Measurements from ENCODE around the gene PLXDC2. TPM values are rescaled to one million over a fixed set of nuclear protein-coding genes. Genes with fewer than 3 reads are reported as not detected.

The PLXDC2 gene
- polyA plus RNA-seq, 2 donors: 11.9 to 13.0 TPM

GRCh38 chr10:20233423-20233822 is 417.2 kb downstream of the PLXDC2 start:
- H3K4me3 ChIP-seq (ENCODE audit: low read depth in 1 of 2, low read length in 2 of 2): no peak overlapping the region
- no peaks in the 10 kb centered on the region for H3K9me3 ChIP-seq (ENCODE audit: control insufficient read depth in 2 of 2, insufficient read depth in 1 of 2, low read depth in 1 of 2, low read length in 1 of 2)
- H3K36me3 ChIP-seq (ENCODE audit: control insufficient read depth in 2 of 2, insufficient read depth in 2 of 2, low read length in 1 of 2): no peaks in the 10 kb centered on the region
- H3K4me1 ChIP-seq (ENCODE audit: control insufficient read depth in 2 of 2, insufficient read depth in 2 of 2, low read length in 1 of 2): no peaks in the 10 kb centered on the region
- H3K27me3 ChIP-seq (ENCODE audit: control insufficient read depth in 1 of 2, insufficient read depth in 2 of 2, low read length in 2 of 2): no peaks in the 10 kb centered on the region
- H3K27ac ChIP-seq (ENCODE audit: low read depth in 2 of 2, low read length in 1 of 2): no peak overlapping the region

- no peak overlapping the region for H3K27ac ChIP-seq (ENCODE audit: low read depth in 2 of 2, low read length in 1 of 2)
- no peaks in the 10 kb centered on the region for H3K27me3 ChIP-seq (ENCODE audit: control insufficient read depth in 1 of 2, insufficient read depth in 2 of 2, low read length in 2 of 2)
- no peak overlapping the region for H3K4me3 ChIP-seq (ENCODE audit: low read depth in 1 of 2, low read length in 2 of 2)
- whole genome bisulfite sequencing, 2 donors: 94% methylated on average over 5 of the region's 5 CpGs
- no peaks in the 10 kb centered on the region for H3K36me3 ChIP-seq (ENCODE audit: control insufficient read depth in 2 of 2, insufficient read depth in 2 of 2, low read length in 1 of 2)
- H3K9me3 ChIP-seq (ENCODE audit: control insufficient read depth in 2 of 2, insufficient read depth in 1 of 2, low read depth in 1 of 2, low read length in 1 of 2): no peaks in the 10 kb centered on the region
- H3K4me1 ChIP-seq (ENCODE audit: control insufficient read depth in 2 of 2, insufficient read depth in 2 of 2, low read length in 1 of 2): no peaks in the 10 kb centered on the region
Measured at GRCh38 chr10:20234579-20234978, 418.3 kb downstream of the PLXDC2 start.

- Histone ChIP-seq H3K9me3 (ENCODE audit: control insufficient read depth in 2 of 2, insufficient read depth in 1 of 2, low read depth in 1 of 2, low read length in 1 of 2) (no peaks in the 10 kb centered on the region), H3K4me3 (ENCODE audit: low read depth in 1 of 2, low read length in 2 of 2) (no peak overlapping the region), H3K27ac (ENCODE audit: low read depth in 2 of 2, low read length in 1 of 2) (no peak overlapping the region), H3K27me3 (ENCODE audit: control insufficient read depth in 1 of 2, insufficient read depth in 2 of 2, low read length in 2 of 2) (no peaks in the 10 kb centered on the region), H3K36me3 (ENCODE audit: control insufficient read depth in 2 of 2, insufficient read depth in 2 of 2, low read length in 1 of 2) (no peaks in the 10 kb centered on the region), H3K4me1 (ENCODE audit: control insufficient read depth in 2 of 2, insufficient read depth in 2 of 2, low read length in 1 of 2) (no peaks in the 10 kb centered on the region)
- 87 to 89% methylated on average over 2 of the region's 2 CpGs for WGBS, 2 donors
Measured at GRCh38 chr10:20237091-20237570, 420.9 kb downstream of the PLXDC2 start.

- no peak overlapping the region for H3K27ac ChIP-seq (ENCODE audit: low read depth in 2 of 2, low read length in 1 of 2)
- H3K9me3 ChIP-seq (ENCODE audit: control insufficient read depth in 2 of 2, insufficient read depth in 1 of 2, low read depth in 1 of 2, low read length in 1 of 2): no peaks in the 10 kb centered on the region
- no peak overlapping the region for H3K4me3 ChIP-seq (ENCODE audit: low read depth in 1 of 2, low read length in 2 of 2)
- H3K27me3 ChIP-seq (ENCODE audit: control insufficient read depth in 1 of 2, insufficient read depth in 2 of 2, low read length in 2 of 2): no peaks in the 10 kb centered on the region
- H3K4me1 ChIP-seq (ENCODE audit: control insufficient read depth in 2 of 2, insufficient read depth in 2 of 2, low read length in 1 of 2): no peaks in the 10 kb centered on the region
- no peaks in the 10 kb centered on the region for H3K36me3 ChIP-seq (ENCODE audit: control insufficient read depth in 2 of 2, insufficient read depth in 2 of 2, low read length in 1 of 2)
Measured at GRCh38 chr10:20237586-20237985, 421.4 kb downstream of the PLXDC2 start.

- no peaks in the 10 kb centered on the region for H3K4me1 ChIP-seq (ENCODE audit: control insufficient read depth in 2 of 2, insufficient read depth in 2 of 2, low read length in 1 of 2)
- WGBS, 2 donors: 69 to 76% methylated on average over 1 of the region's 1 CpG
- H3K36me3 ChIP-seq (ENCODE audit: control insufficient read depth in 2 of 2, insufficient read depth in 2 of 2, low read length in 1 of 2): peaks cover 0 to 4% of the 10 kb centered on the region in 2 donors
- no peak overlapping the region for H3K27ac ChIP-seq (ENCODE audit: low read depth in 2 of 2, low read length in 1 of 2)
- H3K4me3 ChIP-seq (ENCODE audit: low read depth in 1 of 2, low read length in 2 of 2): no peak overlapping the region
- H3K27me3 ChIP-seq (ENCODE audit: control insufficient read depth in 1 of 2, insufficient read depth in 2 of 2, low read length in 2 of 2): no peaks in the 10 kb centered on the region
- H3K9me3 ChIP-seq (ENCODE audit: control insufficient read depth in 2 of 2, insufficient read depth in 1 of 2, low read depth in 1 of 2, low read length in 1 of 2): no peaks in the 10 kb centered on the region
Measured at GRCh38 chr10:20240643-20241042, 424.4 kb downstream of the PLXDC2 start.

GRCh38 chr10:20247454-20247853 is 431.2 kb downstream of the PLXDC2 start:
- H3K9me3 ChIP-seq (ENCODE audit: control insufficient read depth in 2 of 2, insufficient read depth in 1 of 2, low read depth in 1 of 2, low read length in 1 of 2): no peaks in the 10 kb centered on the region
- H3K4me3 ChIP-seq (ENCODE audit: low read depth in 1 of 2, low read length in 2 of 2): no peak overlapping the region
- 70 to 74% methylated on average over 3 of the region's 3 CpGs for WGBS, 2 donors
- peaks cover 2 to 4% of the 10 kb centered on the region in 2 donors for H3K36me3 ChIP-seq (ENCODE audit: control insufficient read depth in 2 of 2, insufficient read depth in 2 of 2, low read length in 1 of 2)
- H3K4me1 ChIP-seq (ENCODE audit: control insufficient read depth in 2 of 2, insufficient read depth in 2 of 2, low read length in 1 of 2): no peaks in the 10 kb centered on the region
- H3K27ac ChIP-seq (ENCODE audit: low read depth in 2 of 2, low read length in 1 of 2): no peak overlapping the region
- H3K27me3 ChIP-seq (ENCODE audit: control insufficient read depth in 1 of 2, insufficient read depth in 2 of 2, low read length in 2 of 2): no peaks in the 10 kb centered on the region

- H3K27me3 ChIP-seq (ENCODE audit: control insufficient read depth in 1 of 2, insufficient read depth in 2 of 2, low read length in 2 of 2): no peaks in the 10 kb centered on the region
- no peaks in the 10 kb centered on the region for H3K9me3 ChIP-seq (ENCODE audit: control insufficient read depth in 2 of 2, insufficient read depth in 1 of 2, low read depth in 1 of 2, low read length in 1 of 2)
- 89% methylated on average over 7 of the region's 7 CpGs for WGBS, 2 donors
- no peak overlapping the region for H3K4me3 ChIP-seq (ENCODE audit: low read depth in 1 of 2, low read length in 2 of 2)
- no peak overlapping the region for H3K27ac ChIP-seq (ENCODE audit: low read depth in 2 of 2, low read length in 1 of 2)
- peaks cover 2 to 4% of the 10 kb centered on the region in 2 donors for H3K36me3 ChIP-seq (ENCODE audit: control insufficient read depth in 2 of 2, insufficient read depth in 2 of 2, low read length in 1 of 2)
- no peaks in the 10 kb centered on the region for H3K4me1 ChIP-seq (ENCODE audit: control insufficient read depth in 2 of 2, insufficient read depth in 2 of 2, low read length in 1 of 2)
Measured at GRCh38 chr10:20247891-20248708, 431.9 kb downstream of the PLXDC2 start.

GRCh38 chr10:20254078-20254477 is 437.8 kb downstream of the PLXDC2 start:
- WGBS, 2 donors: 34 to 55% methylated on average over 3 of the region's 3 CpGs
- Histone ChIP-seq H3K27ac (ENCODE audit: low read depth in 2 of 2, low read length in 1 of 2) (no peak overlapping the region), H3K4me3 (ENCODE audit: low read depth in 1 of 2, low read length in 2 of 2) (no peak overlapping the region)

GRCh38 chr10:20254497-20254896 is 438.3 kb downstream of the PLXDC2 start:
- Histone ChIP-seq H3K4me1 (ENCODE audit: control insufficient read depth in 2 of 2, insufficient read depth in 2 of 2, low read length in 1 of 2) (no peaks in the 10 kb centered on the region), H3K27me3 (ENCODE audit: control insufficient read depth in 1 of 2, insufficient read depth in 2 of 2, low read length in 2 of 2) (no peaks in the 10 kb centered on the region), H3K36me3 (ENCODE audit: control insufficient read depth in 2 of 2, insufficient read depth in 2 of 2, low read length in 1 of 2) (no peaks in the 10 kb centered on the region), H3K9me3 (ENCODE audit: control insufficient read depth in 2 of 2, insufficient read depth in 1 of 2, low read depth in 1 of 2, low read length in 1 of 2) (no peaks in the 10 kb centered on the region), H3K27ac (ENCODE audit: low read depth in 2 of 2, low read length in 1 of 2) (no peak overlapping the region), H3K4me3 (ENCODE audit: low read depth in 1 of 2, low read length in 2 of 2) (no peak overlapping the region)
- WGBS, 2 donors: 63 to 66% methylated on average over 1 of the region's 1 CpG

More at GRCh38 chr10:20254078-20254477, 437.8 kb downstream of the PLXDC2 start:
- Histone ChIP-seq H3K36me3 (ENCODE audit: control insufficient read depth in 2 of 2, insufficient read depth in 2 of 2, low read length in 1 of 2) (no peaks in the 10 kb centered on the region), H3K9me3 (ENCODE audit: control insufficient read depth in 2 of 2, insufficient read depth in 1 of 2, low read depth in 1 of 2, low read length in 1 of 2) (no peaks in the 10 kb centered on the region), H3K4me1 (ENCODE audit: control insufficient read depth in 2 of 2, insufficient read depth in 2 of 2, low read length in 1 of 2) (no peaks in the 10 kb centered on the region), H3K27me3 (ENCODE audit: control insufficient read depth in 1 of 2, insufficient read depth in 2 of 2, low read length in 2 of 2) (no peaks in the 10 kb centered on the region)

GRCh38 chr10:20256969-20257368 is 440.7 kb downstream of the PLXDC2 start:
- no peaks in the 10 kb centered on the region for H3K27me3 ChIP-seq (ENCODE audit: control insufficient read depth in 1 of 2, insufficient read depth in 2 of 2, low read length in 2 of 2)
- no peaks in the 10 kb centered on the region for H3K36me3 ChIP-seq (ENCODE audit: control insufficient read depth in 2 of 2, insufficient read depth in 2 of 2, low read length in 1 of 2)
- no peak overlapping the region for H3K4me3 ChIP-seq (ENCODE audit: low read depth in 1 of 2, low read length in 2 of 2)
- H3K27ac ChIP-seq (ENCODE audit: low read depth in 2 of 2, low read length in 1 of 2): no peak overlapping the region
- WGBS, 2 donors: 93 to 94% methylated on average over 2 of the region's 2 CpGs
- no peaks in the 10 kb centered on the region for H3K9me3 ChIP-seq (ENCODE audit: control insufficient read depth in 2 of 2, insufficient read depth in 1 of 2, low read depth in 1 of 2, low read length in 1 of 2)
- H3K4me1 ChIP-seq (ENCODE audit: control insufficient read depth in 2 of 2, insufficient read depth in 2 of 2, low read length in 1 of 2): no peaks in the 10 kb centered on the region
